ENCODE data around the gene MAP3K14.

DNA sequence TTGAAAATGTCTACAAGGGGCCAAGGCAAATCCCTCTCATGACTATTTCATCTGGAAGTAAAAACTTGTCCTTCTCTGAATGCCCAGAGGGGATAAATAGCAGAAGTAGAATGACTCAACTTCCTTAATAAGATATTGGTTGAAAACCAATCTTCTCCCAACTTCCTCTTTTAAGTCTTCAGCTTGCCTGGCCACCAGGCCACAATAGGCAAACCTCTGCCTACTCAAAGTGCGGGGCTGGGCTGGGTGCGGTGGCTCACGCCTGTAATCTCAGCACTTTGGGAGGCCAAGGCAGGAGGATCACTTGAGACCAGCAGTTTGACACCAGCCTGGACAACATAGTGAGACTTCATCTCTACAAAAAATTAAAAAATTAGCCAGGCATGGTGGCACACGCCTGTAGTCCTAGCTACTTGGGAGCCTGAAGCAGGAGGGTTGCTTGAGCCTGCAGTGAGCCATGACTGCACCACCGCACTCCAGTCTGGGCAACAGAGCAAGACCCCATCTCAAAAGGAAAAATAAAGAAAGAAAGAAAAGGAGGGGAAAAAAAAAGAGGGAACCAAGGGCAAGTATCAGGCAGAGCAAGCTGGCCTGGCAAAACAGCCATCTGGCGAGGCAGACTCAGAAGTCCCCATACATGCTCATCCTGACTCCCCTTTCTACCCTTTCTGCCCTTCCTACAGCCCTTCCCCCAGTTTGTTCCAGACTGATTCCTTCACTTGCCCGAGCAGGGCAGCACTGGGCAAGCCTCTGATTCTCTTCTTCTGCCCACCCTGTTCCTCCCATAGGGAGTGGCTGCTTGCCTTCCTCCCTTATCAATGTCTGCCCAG, 20.6 kb downstream of the MAP3K14 start:
- TF ChIP-seq POLR2AphosphoS5 (IDR thresholded peaks at IDR 0.05; ENCODE audit: low read depth, low read length) = no peak
- no peak for TF ChIP-seq REST (IDR thresholded peaks at IDR 0.05; ENCODE audit: insufficient read depth in 1 of 2, low read depth in 2 of 2, low read length in 2 of 2)
- TF ChIP-seq TAF1 (IDR thresholded peaks at IDR 0.05; ENCODE audit: borderline replicate concordance, insufficient read depth, low read length) = no peak

Data from PFSK-1 (cell line).